Karpas-422 (cell line): ENCODE measurements around the gene TRAM2. TPM values are rescaled to one million over a fixed set of nuclear protein-coding genes. Genes with fewer than 3 reads are reported as not detected.

Experiments
- DNase-seq: peaks from one replicate; pipeline ENCODE4 v3.0.0-alpha.2; 2015
- H2AFZ ChIP-seq: fragments of 200-600 bp; sonication (generic); 2 replicates; pipeline ENCODE4 v1.6.1; 2014; ENCODE audit warnings: antibody characterized with exemption, low read length, mixed read lengths
- H3K27ac ChIP-seq: fragments of 200-600 bp; sonication (generic); 2 replicates; pipeline ENCODE4 v1.5.1; 2014; ENCODE audit warnings: mild to moderate bottlenecking, low read length, moderate library complexity
- H3K27me3 ChIP-seq: fragments of 200-600 bp; sonication (generic); 2 replicates; pipeline ENCODE4 v1.6.1; 2014; ENCODE audit warnings: low read length, mixed read lengths
- H3K36me3 ChIP-seq: fragments of 200-600 bp; sonication (generic); 2 replicates; pipeline ENCODE4 v1.6.1; 2014; ENCODE audit warnings: low read length, mixed read lengths; ENCODE audit not compliant: insufficient read depth
- H3K4me1 ChIP-seq: fragments of 200-600 bp; sonication (generic); 2 replicates; pipeline ENCODE4 v1.6.1; 2014; ENCODE audit warnings: mild to moderate bottlenecking, low read length, mixed read lengths
- H3K4me2 ChIP-seq: fragments of 200-600 bp; sonication (generic); 2 replicates; pipeline ENCODE4 v1.6.1; 2014; ENCODE audit warnings: low read length, low read depth, mild to moderate bottlenecking; ENCODE audit not compliant: poor library complexity, severe bottlenecking
- H3K4me3 ChIP-seq: fragments of 200-600 bp; sonication (generic); 2 replicates; pipeline ENCODE4 v1.5.1; 2014; ENCODE audit warnings: mild to moderate bottlenecking, antibody characterized with exemption, low read length, mixed read lengths
- H3K79me2 ChIP-seq: fragments of 200-600 bp; sonication (generic); 2 replicates; pipeline ENCODE4 v1.6.1; 2014; ENCODE audit warnings: mild to moderate bottlenecking, low read length, mixed read lengths
- H3K9ac ChIP-seq: fragments of 200-600 bp; sonication (generic); 2 replicates; pipeline ENCODE4 v1.6.0; 2014; ENCODE audit warnings: low read length
- H3K9me2 ChIP-seq: fragments of 200-600 bp; sonication (generic), shearing (Covaris generic); replicated peaks from 2 replicates; pipeline ENCODE4 v1.6.0; 2014; ENCODE audit warnings: mild to moderate bottlenecking, low read length, moderate library complexity; ENCODE audit not compliant: insufficient read depth
- H3K9me3 ChIP-seq: fragments of 300-700, 200-600 bp; sonication (generic); 2 replicates; pipeline ENCODE4 v1.6.1; 2014; ENCODE audit warnings: low read length, mixed read lengths
- H4K20me1 ChIP-seq: fragments of 200-600 bp; sonication (generic); 2 replicates; pipeline ENCODE4 v1.6.1; 2014; ENCODE audit warnings: mild to moderate bottlenecking, antibody characterized with exemption, low read length, low read depth; ENCODE audit not compliant: insufficient read depth
- total RNA-seq: library from RNA; depleted of rRNA; stranded (reverse); fragments of >200 nt; shearing (Covaris generic); gene quantifications from 2 replicates; pipeline ENCODE4 v1.2.3, GENCODE V29; 2014; ENCODE audit warnings: low replicate concordance

Gene TRAM2
- total RNA-seq, 1 experiment from 2014 or later, result 24.1 TPM

DNA sequence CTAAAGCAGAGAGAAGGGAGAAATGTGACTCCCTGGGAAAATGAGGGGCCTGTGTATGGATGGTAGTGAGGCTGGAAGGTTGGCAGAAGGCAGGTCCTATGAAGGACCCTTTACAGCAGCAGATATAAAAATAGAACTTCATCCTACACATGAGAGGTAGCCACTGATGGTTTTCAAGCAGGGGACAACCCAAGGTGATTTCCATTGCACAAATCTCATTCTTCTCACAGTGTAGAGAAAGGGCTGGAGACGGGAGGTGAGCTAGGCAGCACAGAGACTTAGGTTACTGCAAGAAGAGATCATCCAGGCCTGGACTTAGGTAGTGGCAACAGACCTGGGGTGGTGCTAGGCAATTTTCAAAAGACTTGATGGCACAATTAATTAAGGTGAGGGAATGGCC lies 30.7 kb downstream of the TRAM2 start:
- no peaks in the 10 kb centered on the region for H3K36me3 ChIP-seq
- peak overlapping the region; percentile 96 for H3K27ac ChIP-seq
- H3K9me2 ChIP-seq, result no peaks in the 10 kb centered on the region
- H4K20me1 ChIP-seq, result 0 out of 2 replicates have a peak, but pooled peaks cover 4% of the 10 kb centered on the region
- peak overlapping the region; percentile 60 for H3K9ac ChIP-seq
- peaks cover 100% of the 10 kb centered on the region for H3K4me1 ChIP-seq
- H3K27me3 ChIP-seq, result no peaks in the 10 kb centered on the region
- peak overlapping the region; percentile 45; the same call in 1 of the 2 replicates for H3K4me3 ChIP-seq
- peak overlapping the region; percentile 62 for H3K4me2 ChIP-seq
- no peaks in the 10 kb centered on the region for H3K9me3 ChIP-seq
- H2AFZ ChIP-seq, result no peak overlapping the region
- H3K79me2 ChIP-seq, result peaks cover 77% of the 10 kb centered on the region
- DNase-seq, result no peak

GRCh38 chr6:52545406-52546119 lies 31.3 kb downstream of the TRAM2 start:
- peak overlapping the region; percentile 60 for H3K9ac ChIP-seq
- peak overlapping the region; percentile 62 for H3K4me2 ChIP-seq
- no peak for DNase-seq
- no peaks in the 10 kb centered on the region for H3K27me3 ChIP-seq
- H4K20me1 ChIP-seq, result 0 out of 2 replicates have a peak, but pooled peaks cover 4% of the 10 kb centered on the region
- no peak overlapping the region for H2AFZ ChIP-seq
- no peak overlapping the region for H3K4me3 ChIP-seq
- no peaks in the 10 kb centered on the region for H3K9me3 ChIP-seq
- H3K36me3 ChIP-seq, result no peaks in the 10 kb centered on the region
- peaks cover 100% of the 10 kb centered on the region for H3K4me1 ChIP-seq
- H3K79me2 ChIP-seq, result peaks cover 77% of the 10 kb centered on the region
- H3K9me2 ChIP-seq, result no peaks in the 10 kb centered on the region
- H3K27ac ChIP-seq, result peak overlapping the region; percentile 96

- Histone ChIP-seq H3K9me3 (no peaks in the 10 kb centered on the region), H3K27ac (peak overlapping the region; percentile 96), H3K79me2 (peaks cover 80% of the 10 kb centered on the region), H3K4me3 (peak overlapping the region; percentile 16; the same call in 1 of the 2 replicates), H3K36me3 (no peaks in the 10 kb centered on the region), H4K20me1 (0 out of 2 replicates have a peak, but pooled peaks cover 2% of the 10 kb centered on the region), H3K9ac (peak overlapping the region; percentile 60), H3K9me2 (no peaks in the 10 kb centered on the region), H3K4me1 (peaks cover 100% of the 10 kb centered on the region), H3K4me2 (peak overlapping the region; percentile 62), H3K27me3 (no peaks in the 10 kb centered on the region), H2AFZ (no peak overlapping the region)
- DNase-seq, result no peak
These were observed 32.1 kb downstream of the TRAM2 start for GRCh38 chr6:52544602-52545405.

- peak; percentile 65 for DNase-seq
- peak overlapping the region; percentile 96 for H3K27ac ChIP-seq
- peak overlapping the region; percentile 62 for H3K4me2 ChIP-seq
- H3K4me1 ChIP-seq, result peaks cover 100% of the 10 kb centered on the region
- peaks cover 88% of the 10 kb centered on the region for H3K79me2 ChIP-seq
- peak overlapping the region; percentile 16; the same call in 1 of the 2 replicates for H3K4me3 ChIP-seq
- H3K9ac ChIP-seq, result peak overlapping the region; percentile 51
- no peaks in the 10 kb centered on the region for H3K9me2 ChIP-seq
- no peaks in the 10 kb centered on the region for H3K27me3 ChIP-seq
- H3K9me3 ChIP-seq, result no peaks in the 10 kb centered on the region
- H2AFZ ChIP-seq, result no peak overlapping the region
- H4K20me1 ChIP-seq, result no peaks in the 10 kb centered on the region
- no peaks in the 10 kb centered on the region for H3K36me3 ChIP-seq
These were observed 32.9 kb downstream of the TRAM2 start for GRCh38 chr6:52543729-52544601.

- Histone ChIP-seq H2AFZ (no peak overlapping the region), H3K9me2 (no peaks in the 10 kb centered on the region), H3K27ac (peak overlapping the region; percentile 96), H4K20me1 (no peaks in the 10 kb centered on the region), H3K4me2 (no peak overlapping the region), H3K36me3 (no peaks in the 10 kb centered on the region), H3K79me2 (peaks cover 95% of the 10 kb centered on the region), H3K27me3 (no peaks in the 10 kb centered on the region), H3K9me3 (no peaks in the 10 kb centered on the region), H3K9ac (0 out of 2 replicates have a peak overlapping the region, but pooled peaks have one; percentile 51), H3K4me3 (no peak overlapping the region), H3K4me1 (peaks cover 100% of the 10 kb centered on the region)
- no peak for DNase-seq
These were observed 33.6 kb downstream of the TRAM2 start for GRCh38 chr6:52543262-52543661.

DNA sequence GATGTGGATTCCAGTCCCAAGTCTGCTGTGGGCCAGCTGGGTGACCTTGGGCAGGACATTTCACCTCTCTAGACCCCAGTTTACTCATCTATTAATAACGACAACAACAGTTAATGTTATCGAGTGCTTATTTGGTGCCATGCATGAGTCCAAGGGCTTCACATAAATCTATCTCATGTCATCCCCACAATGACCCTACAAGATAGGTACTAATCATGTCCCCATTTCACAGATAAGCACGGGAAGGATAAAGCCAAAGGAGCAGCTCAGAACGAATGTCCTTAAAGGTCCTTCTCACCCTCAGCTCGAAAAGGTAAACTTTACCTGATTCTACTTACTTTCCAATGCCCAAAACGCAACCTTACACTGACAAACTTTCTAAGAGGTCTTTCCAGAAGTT lies 35.7 kb downstream of the TRAM2 start:
- no peaks in the 10 kb centered on the region for H3K9me3 ChIP-seq
- H2AFZ ChIP-seq, result no peak overlapping the region
- no peaks in the 10 kb centered on the region for H3K36me3 ChIP-seq
- no peaks in the 10 kb centered on the region; the same call in 1 of the 2 replicates for H4K20me1 ChIP-seq
- no peaks in the 10 kb centered on the region for H3K27me3 ChIP-seq
- H3K4me3 ChIP-seq, result no peak overlapping the region
- peaks cover 100% of the 10 kb centered on the region for H3K4me1 ChIP-seq
- H3K4me2 ChIP-seq, result no peak overlapping the region
- no peaks in the 10 kb centered on the region for H3K9me2 ChIP-seq
- no peak overlapping the region for H3K9ac ChIP-seq
- H3K79me2 ChIP-seq, result peaks cover 100% of the 10 kb centered on the region
- no peak for DNase-seq
- H3K27ac ChIP-seq, result peak overlapping the region; percentile 96

GRCh38 chr6:52540286-52540902 lies 36.5 kb downstream of the TRAM2 start:
- Histone ChIP-seq H3K9me2 (no peaks in the 10 kb centered on the region), H3K36me3 (no peaks in the 10 kb centered on the region), H3K79me2 (peaks cover 97% of the 10 kb centered on the region), H3K27me3 (no peaks in the 10 kb centered on the region), H3K4me3 (no peak overlapping the region), H4K20me1 (no peaks in the 10 kb centered on the region; the same call in 1 of the 2 replicates), H2AFZ (no peak overlapping the region), H3K27ac (peak overlapping the region; percentile 96), H3K9me3 (no peaks in the 10 kb centered on the region), H3K9ac (no peak overlapping the region), H3K4me2 (no peak overlapping the region), H3K4me1 (peaks cover 94% of the 10 kb centered on the region)
- DNase-seq, result no peak
